MCF 10A (cell line): ENCODE measurements around the gene RRM2. TPM values are rescaled to one million over a fixed set of nuclear protein-coding genes. Genes with fewer than 3 reads are reported as not detected.

Experiments used
- BruUV-seq: library from RNA; stranded (reverse); fragments of 400-500 nt; replicated peaks from 2 replicates; lab custom pipeline; 2021; lab: Mats Ljungman, UMichigan
- CTCF ChIA-PET: fragments of 300-600 bp; sonication (Branson Sonifier 250); formaldehyde crosslinking; extraction: SDS; loops from one replicate; lab custom pipeline; 2021; ENCODE audit warnings: antibody characterized with exemption, inconsistent platforms; lab: Yijun Ruan, JAX
- POLR2A ChIA-PET: fragments of 300-600, 350-650 bp; sonication (Branson Sonifier 250); formaldehyde crosslinking; extraction: SDS; loops from one replicate; lab custom pipeline; 2020; ENCODE audit warnings: antibody characterized with exemption, inconsistent platforms; lab: Yijun Ruan, JAX
- DNase-seq: peaks from one replicate; pipeline ENCODE4 v3.0.0-alpha.2; 2018; ENCODE audit not compliant: unreplicated experiment
- H3K27ac Mint-ChIP-seq: one replicate; pipeline ENCODE4 v1.8.0; 2022; ENCODE audit warnings: mild to moderate bottlenecking, low read depth, mixed read lengths; ENCODE audit not compliant: unreplicated experiment
- H3K27me3 Mint-ChIP-seq: one replicate; pipeline ENCODE4 v1.8.0; 2022; ENCODE audit warnings: mixed read lengths; ENCODE audit not compliant: insufficient read depth, unreplicated experiment
- H3K36me3 Mint-ChIP-seq: one replicate; pipeline ENCODE4 v1.8.0; 2022; ENCODE audit warnings: mild to moderate bottlenecking, moderate library complexity, mixed read lengths; ENCODE audit not compliant: insufficient read depth, unreplicated experiment
- H3K4me1 Mint-ChIP-seq: one replicate; pipeline ENCODE4 v1.8.0; 2022; ENCODE audit warnings: mixed read lengths; ENCODE audit not compliant: insufficient read depth, unreplicated experiment
- H3K4me3 Mint-ChIP-seq: one replicate; pipeline ENCODE4 v1.8.0; 2022; ENCODE audit warnings: mild to moderate bottlenecking, moderate library complexity, mixed read lengths; ENCODE audit not compliant: unreplicated experiment
- H3K9me3 Mint-ChIP-seq: one replicate; pipeline ENCODE4 v1.8.0; 2022; ENCODE audit warnings: mixed read lengths; ENCODE audit not compliant: unreplicated experiment
- intact Hi-C: fragments of 100-400 bp; cut with micrococcal nuclease; formaldehyde crosslinking; loops from 2 replicates; pipeline ENCODE4 v1.14.1; 2022
- total RNA-seq: library from RNA; stranded (reverse); gene quantifications from 2 replicates; pipeline ENCODE4 v1.2.3, GENCODE V29; 2022
- TF ChIP-seq, protein P1 (sequence below): fragments of 200-600 bp; IDR thresholded peaks from one replicate; pipeline ENCODE4 v1.8.0; 2022; ENCODE audit warnings: antibody characterized with exemption, mild to moderate bottlenecking; ENCODE audit not compliant: unreplicated experiment

Gene RRM2
- total RNA-seq, 1 experiment from 2014 or later, result 41.8 TPM

DNA sequence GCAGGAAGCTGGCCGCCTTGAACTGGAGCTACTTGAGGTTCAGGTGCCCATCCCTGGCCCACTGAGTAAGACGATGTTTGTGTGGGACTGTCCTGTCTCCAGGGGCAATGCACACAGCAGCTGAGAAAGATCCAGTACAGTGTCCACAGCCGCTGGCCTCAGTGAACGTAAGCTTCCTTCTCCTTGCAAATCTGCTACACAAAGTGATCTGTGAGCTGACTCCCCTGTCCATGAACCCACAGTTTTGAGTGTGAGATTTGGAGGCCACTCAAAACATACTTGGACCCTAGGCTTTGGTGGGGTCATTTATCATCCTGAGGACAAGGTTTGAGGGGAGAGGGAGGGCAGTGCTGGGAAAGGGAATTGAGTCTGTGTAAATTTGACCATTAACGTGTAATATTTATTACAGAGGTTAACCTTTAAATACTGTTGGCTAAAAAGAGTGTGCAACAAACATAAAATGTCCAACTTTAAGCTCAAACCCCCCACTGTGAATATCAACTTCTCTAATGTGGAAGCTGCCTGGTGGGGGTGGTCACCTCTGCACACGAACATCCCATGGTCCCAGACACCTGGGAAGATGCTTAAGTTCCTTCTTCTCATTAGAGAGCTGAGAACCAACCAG lies 37.4 kb upstream of the RRM2 start:
- no TSS peak for BruUV-seq
- no peak overlapping the region for H3K4me3 Mint-ChIP-seq
- H3K4me1 Mint-ChIP-seq, result no peaks in the 10 kb centered on the region
- CTCF ChIA-PET, result interaction anchor here (1.0 to 5.0 kb wide), 7 partner anchors 12 to 349 kb away, joined by 3 to 32 read pairs (median 6); no protein-coding TSS in a partner anchor
- H3K27ac Mint-ChIP-seq, result no peak overlapping the region
- intact Hi-C loops, result no loop called here
- POLR2A ChIA-PET, result interaction anchor here (1.0 to 1.1 kb wide), 2 partner anchors 9 to 24 kb away, joined by 3 to 4 read pairs; no protein-coding TSS in a partner anchor
- no peaks in the 10 kb centered on the region for H3K36me3 Mint-ChIP-seq
- DNase-seq, result no peak
- H3K9me3 Mint-ChIP-seq, result no peaks in the 10 kb centered on the region
- H3K27me3 Mint-ChIP-seq, result peaks cover 44% of the 10 kb centered on the region
- TF ChIP-seq, protein P1, sequence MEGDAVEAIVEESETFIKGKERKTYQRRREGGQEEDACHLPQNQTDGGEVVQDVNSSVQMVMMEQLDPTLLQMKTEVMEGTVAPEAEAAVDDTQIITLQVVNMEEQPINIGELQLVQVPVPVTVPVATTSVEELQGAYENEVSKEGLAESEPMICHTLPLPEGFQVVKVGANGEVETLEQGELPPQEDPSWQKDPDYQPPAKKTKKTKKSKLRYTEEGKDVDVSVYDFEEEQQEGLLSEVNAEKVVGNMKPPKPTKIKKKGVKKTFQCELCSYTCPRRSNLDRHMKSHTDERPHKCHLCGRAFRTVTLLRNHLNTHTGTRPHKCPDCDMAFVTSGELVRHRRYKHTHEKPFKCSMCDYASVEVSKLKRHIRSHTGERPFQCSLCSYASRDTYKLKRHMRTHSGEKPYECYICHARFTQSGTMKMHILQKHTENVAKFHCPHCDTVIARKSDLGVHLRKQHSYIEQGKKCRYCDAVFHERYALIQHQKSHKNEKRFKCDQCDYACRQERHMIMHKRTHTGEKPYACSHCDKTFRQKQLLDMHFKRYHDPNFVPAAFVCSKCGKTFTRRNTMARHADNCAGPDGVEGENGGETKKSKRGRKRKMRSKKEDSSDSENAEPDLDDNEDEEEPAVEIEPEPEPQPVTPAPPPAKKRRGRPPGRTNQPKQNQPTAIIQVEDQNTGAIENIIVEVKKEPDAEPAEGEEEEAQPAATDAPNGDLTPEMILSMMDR, result no peak

DNA sequence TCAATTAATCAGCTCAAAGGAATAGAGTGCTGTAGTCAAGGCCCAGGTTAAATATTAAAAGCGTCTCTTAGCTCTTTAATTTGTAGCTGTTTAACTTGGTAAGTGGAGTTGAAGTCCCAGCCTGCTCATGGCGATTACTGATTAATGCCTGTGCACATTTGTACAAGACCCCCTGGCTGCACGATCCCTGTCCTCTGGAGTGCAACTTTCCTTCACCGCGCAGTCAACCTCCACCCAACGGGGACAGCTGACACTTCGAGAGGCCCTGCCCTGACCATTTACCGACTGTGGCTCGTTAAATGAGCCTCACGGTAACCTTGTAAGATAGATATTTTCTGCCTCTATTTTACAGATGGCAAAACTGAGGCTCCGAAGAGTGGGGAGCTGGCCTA lies 36.9 kb upstream of the RRM2 start:
- intact Hi-C loops, result no loop called here
- Mint-ChIP-seq H3K4me1 (no peaks in the 10 kb centered on the region), H3K4me3 (no peak overlapping the region), H3K36me3 (no peaks in the 10 kb centered on the region), H3K27me3 (peaks cover 47% of the 10 kb centered on the region), H3K27ac (no peak overlapping the region), H3K9me3 (no peaks in the 10 kb centered on the region)
- no TSS peak for BruUV-seq
- CTCF ChIA-PET, result interaction anchor here (1.0 to 5.0 kb wide), 7 partner anchors 11 to 349 kb away, joined by 3 to 32 read pairs (median 6); no protein-coding TSS in a partner anchor
- TF ChIP-seq, protein P1, result no peak
- POLR2A ChIA-PET, result interaction anchor here (1.0 kb wide), 1 partner anchor 24 kb away, joined by 4 read pairs; no protein-coding TSS in a partner anchor
- no peak for DNase-seq

DNA sequence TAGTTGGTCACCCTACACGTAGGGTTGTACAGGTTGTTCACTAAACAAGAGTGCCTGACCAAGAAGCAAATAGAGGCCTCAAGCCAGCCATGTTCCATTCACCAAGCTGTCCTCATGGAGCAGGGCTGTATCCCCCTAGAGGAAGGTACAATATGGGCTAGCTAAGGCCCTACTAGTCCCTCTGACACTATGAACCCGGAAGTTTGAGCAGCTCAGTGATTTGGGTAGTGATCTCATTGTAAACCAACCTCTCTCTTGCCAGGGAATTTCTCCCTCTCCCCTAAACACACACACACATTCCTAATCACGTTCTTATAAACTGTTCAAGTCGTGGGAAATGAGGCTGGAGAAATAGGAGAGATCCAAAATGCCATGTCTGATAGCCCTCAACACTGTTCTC lies 35.6 kb upstream of the RRM2 start:
- intact Hi-C loops, result no loop called here
- CTCF ChIA-PET, result interaction anchor here (0.9 to 5.0 kb wide), 4 partner anchors 10 to 348 kb away, joined by 4 to 32 read pairs (median 17); no protein-coding TSS in a partner anchor
- peaks cover 43% of the 10 kb centered on the region for H3K27me3 Mint-ChIP-seq
- no TSS peak for BruUV-seq
- H3K27ac Mint-ChIP-seq, result no peak overlapping the region
- no peaks in the 10 kb centered on the region for H3K9me3 Mint-ChIP-seq
- H3K36me3 Mint-ChIP-seq, result no peaks in the 10 kb centered on the region
- TF ChIP-seq, protein P1, result no peak
- POLR2A ChIA-PET, result interaction anchor here (0.8 kb wide), 1 partner anchor 10 kb away, joined by 4 read pairs; no protein-coding TSS in a partner anchor
- no peak for DNase-seq
- H3K4me1 Mint-ChIP-seq, result no peaks in the 10 kb centered on the region
- H3K4me3 Mint-ChIP-seq, result no peak overlapping the region

DNA sequence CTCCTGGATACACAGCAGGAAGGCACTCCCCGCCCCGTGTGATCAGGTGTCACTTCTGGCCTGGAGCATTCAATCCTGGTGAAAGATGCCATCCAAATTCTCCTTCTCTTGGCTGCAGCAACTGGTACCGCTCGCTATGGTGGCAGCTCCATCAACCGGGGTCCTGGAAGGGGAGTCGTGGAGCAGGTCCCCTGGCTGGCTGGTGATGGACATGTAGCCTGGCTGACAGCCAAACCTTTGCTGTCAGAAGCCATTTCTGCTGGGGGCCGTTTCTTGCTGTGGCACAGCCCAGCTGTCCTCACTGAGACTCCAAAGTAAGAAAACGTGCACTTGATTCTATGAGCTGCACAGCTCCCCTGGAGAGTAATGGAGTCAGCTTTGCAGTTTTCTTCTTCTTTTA lies 35.2 kb upstream of the RRM2 start:
- H3K4me1 Mint-ChIP-seq, result no peaks in the 10 kb centered on the region
- H3K36me3 Mint-ChIP-seq, result no peaks in the 10 kb centered on the region
- CTCF ChIA-PET, result interaction anchor here (0.9 to 5.0 kb wide), 4 partner anchors 9 to 348 kb away, joined by 4 to 32 read pairs (median 17); no protein-coding TSS in a partner anchor
- TF ChIP-seq, protein P1, result no peak
- intact Hi-C loops, result no loop called here
- no peak overlapping the region for H3K27ac Mint-ChIP-seq
- no peak for DNase-seq
- POLR2A ChIA-PET, result interaction anchor here (0.8 kb wide), 1 partner anchor 10 kb away, joined by 4 read pairs; no protein-coding TSS in a partner anchor
- no peaks in the 10 kb centered on the region for H3K9me3 Mint-ChIP-seq
- BruUV-seq, result no TSS peak
- H3K4me3 Mint-ChIP-seq, result no peak overlapping the region
- peaks cover 39% of the 10 kb centered on the region for H3K27me3 Mint-ChIP-seq
